ENCODE data around the gene PRPH2. TPM values are rescaled to one million over a fixed set of nuclear protein-coding genes. Genes with fewer than 3 reads are reported as not detected.
A peak's percentile ranks its signal among the peaks of the same experiment; 100 is the strongest.
"Not testable (repeated sequence)": the region's sequence is repeated elsewhere in the genome, so short reads cannot be mapped to it uniquely, and the experiment has no call there.

Gene PRPH2
- total RNA-seq, 1 donor from 2014 or later = 0.11 TPM

DNA sequence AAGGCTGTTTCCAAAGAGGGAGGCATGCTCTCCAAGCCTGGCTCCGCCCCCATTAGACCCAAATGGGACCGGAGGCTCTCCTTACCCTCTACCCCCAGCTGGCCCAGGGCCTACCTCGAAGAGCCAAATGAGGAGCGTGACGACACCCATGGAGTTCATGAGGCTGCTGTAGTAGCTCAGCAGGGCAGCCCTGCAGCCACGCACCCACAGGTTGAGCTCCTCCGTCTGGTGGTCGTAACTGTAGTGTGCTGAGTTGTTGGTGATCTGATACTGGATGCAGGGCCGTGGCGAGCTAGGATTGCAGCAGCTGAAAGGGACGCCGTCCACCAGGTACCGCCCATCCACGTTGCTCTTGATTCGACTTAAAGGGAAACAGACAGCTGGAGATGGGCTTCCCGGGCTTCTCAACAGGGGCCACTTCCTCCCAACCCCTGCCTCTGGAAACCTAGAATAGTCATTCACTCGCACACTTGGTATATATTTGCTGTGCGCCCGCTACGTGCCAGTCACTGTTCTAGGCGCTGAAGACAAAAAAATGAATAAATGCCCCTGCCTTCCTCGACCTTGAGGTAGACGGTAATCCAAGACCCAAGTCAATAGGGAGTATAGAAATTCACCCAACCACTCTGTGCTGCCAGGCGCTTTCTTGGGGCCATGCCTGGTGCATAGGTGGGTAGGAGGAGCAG, 18.0 kb downstream of the PRPH2 start:
- H3K36me3 ChIP-seq = no peaks in the 10 kb centered on the region
- TF ChIP-seq, protein P1, sequence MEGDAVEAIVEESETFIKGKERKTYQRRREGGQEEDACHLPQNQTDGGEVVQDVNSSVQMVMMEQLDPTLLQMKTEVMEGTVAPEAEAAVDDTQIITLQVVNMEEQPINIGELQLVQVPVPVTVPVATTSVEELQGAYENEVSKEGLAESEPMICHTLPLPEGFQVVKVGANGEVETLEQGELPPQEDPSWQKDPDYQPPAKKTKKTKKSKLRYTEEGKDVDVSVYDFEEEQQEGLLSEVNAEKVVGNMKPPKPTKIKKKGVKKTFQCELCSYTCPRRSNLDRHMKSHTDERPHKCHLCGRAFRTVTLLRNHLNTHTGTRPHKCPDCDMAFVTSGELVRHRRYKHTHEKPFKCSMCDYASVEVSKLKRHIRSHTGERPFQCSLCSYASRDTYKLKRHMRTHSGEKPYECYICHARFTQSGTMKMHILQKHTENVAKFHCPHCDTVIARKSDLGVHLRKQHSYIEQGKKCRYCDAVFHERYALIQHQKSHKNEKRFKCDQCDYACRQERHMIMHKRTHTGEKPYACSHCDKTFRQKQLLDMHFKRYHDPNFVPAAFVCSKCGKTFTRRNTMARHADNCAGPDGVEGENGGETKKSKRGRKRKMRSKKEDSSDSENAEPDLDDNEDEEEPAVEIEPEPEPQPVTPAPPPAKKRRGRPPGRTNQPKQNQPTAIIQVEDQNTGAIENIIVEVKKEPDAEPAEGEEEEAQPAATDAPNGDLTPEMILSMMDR (IDR thresholded peaks at IDR 0.05) = no peak
- DNase-seq (ENCODE audit: low spot score in 2 of 2) = no peak
- intact Hi-C loops (cut with DNase I) = no loop called here
- H3K4me3 ChIP-seq = peak overlapping the region in 1 of 2 donors; percentile 63
- H3K9me3 ChIP-seq = no peaks in the 10 kb centered on the region
- H3K27me3 ChIP-seq = no peaks in the 10 kb centered on the region
- H3K27ac ChIP-seq = no peak overlapping the region
- H3K4me1 ChIP-seq = no peaks in the 10 kb centered on the region

- H3K4me1 ChIP-seq; H3K27me3 ChIP-seq; H3K36me3 ChIP-seq; DNase-seq (ENCODE audit: low spot score in 2 of 2); H3K9me3 ChIP-seq; H3K27ac ChIP-seq; H3K4me3 ChIP-seq; intact Hi-C loops (cut with DNase I): not testable (repeated sequence)
Observed at GRCh38 chr6:42702786-42703185, 19.6 kb downstream of the PRPH2 start.

GRCh38 chr6:42702200-42702599, 20.2 kb downstream of the PRPH2 start:
- intact Hi-C loops (cut with DNase I) = no loop called here
- TF ChIP-seq, protein P1 (IDR thresholded peaks at IDR 0.05) = no peak
- Histone ChIP-seq H3K27ac (no peak overlapping the region), H3K9me3 (no peaks in the 10 kb centered on the region), H3K4me1 (no peaks in the 10 kb centered on the region), H3K27me3 (no peaks in the 10 kb centered on the region), H3K4me3 (no peak overlapping the region), H3K36me3 (no peaks in the 10 kb centered on the region)
- no peak for DNase-seq (ENCODE audit: low spot score in 2 of 2)

DNA sequence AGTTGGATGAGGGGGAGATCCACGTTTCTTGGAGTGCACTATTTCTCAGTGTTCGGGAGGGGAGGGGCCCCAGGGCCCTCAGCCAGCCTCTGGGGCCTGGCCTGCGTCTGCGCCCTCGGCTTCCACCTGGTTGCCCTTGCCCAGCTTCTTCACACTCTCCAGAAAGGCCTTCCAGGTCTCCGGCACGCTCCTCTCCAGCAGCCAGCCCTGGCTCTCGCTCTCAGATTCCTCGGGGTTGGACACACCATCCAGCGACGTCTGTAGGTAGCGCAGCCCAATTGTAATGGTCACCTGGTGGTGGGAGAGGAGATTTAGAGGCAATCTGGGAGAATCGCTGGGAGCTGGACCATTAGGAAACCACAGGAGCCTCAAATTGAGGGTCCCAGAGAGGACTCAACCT, 24.2 kb downstream of the PRPH2 start:
- H3K27me3 ChIP-seq = no peaks in the 10 kb centered on the region
- peaks cover 5 to 19% of the 10 kb centered on the region in 2 donors for H3K4me1 ChIP-seq
- no peaks in the 10 kb centered on the region for H3K9me3 ChIP-seq
- intact Hi-C loops (cut with DNase I) = no loop called here
- peaks cover 0 to 4% of the 10 kb centered on the region in 2 donors for H3K36me3 ChIP-seq
- H3K27ac ChIP-seq = no peak overlapping the region
- TF ChIP-seq, protein P1 (IDR thresholded peaks at IDR 0.05) = no peak
- no peak overlapping the region for H3K4me3 ChIP-seq
- DNase-seq (ENCODE audit: low spot score in 2 of 2) = no peak

GRCh38 chr6:42697268-42697655, 25.1 kb downstream of the PRPH2 start:
- no peak overlapping the region for H3K4me3 ChIP-seq
- H3K27ac ChIP-seq = peak overlapping the region; percentile 33 to 59
- TF ChIP-seq, protein P1 (IDR thresholded peaks at IDR 0.05) = no peak
- peaks cover 5 to 27% of the 10 kb centered on the region in 2 donors for H3K4me1 ChIP-seq
- no peak for DNase-seq (ENCODE audit: low spot score in 2 of 2)
- no peaks in the 10 kb centered on the region for H3K27me3 ChIP-seq
- no peaks in the 10 kb centered on the region for H3K9me3 ChIP-seq
- H3K36me3 ChIP-seq = peaks cover 0 to 4% of the 10 kb centered on the region in 2 donors
- intact Hi-C loops (cut with DNase I) = no loop called here

GRCh38 chr6:42696526-42697267, 25.7 kb downstream of the PRPH2 start:
- Histone ChIP-seq H3K9me3 (no peaks in the 10 kb centered on the region), H3K36me3 (peaks cover 0 to 4% of the 10 kb centered on the region in 2 donors), H3K4me1 (peaks cover 5 to 32% of the 10 kb centered on the region in 2 donors), H3K27me3 (no peaks in the 10 kb centered on the region), H3K27ac (peak overlapping the region; percentile 33 to 59), H3K4me3 (no peak overlapping the region)
- no peak for DNase-seq (ENCODE audit: low spot score in 2 of 2)
- TF ChIP-seq, protein P1 (IDR thresholded peaks at IDR 0.05) = no peak
- intact Hi-C loops (cut with DNase I) = no loop called here
